HG03439 (cell line): ENCODE results near the gene HS6ST1.

ENCODE experiments used
- ATAC-seq: cut with Tn5 transposase; IDR thresholded peaks from one replicate; pipeline ENCODE4 v1.9.1; 2021; ENCODE audit warnings: mild to moderate bottlenecking, moderate library complexity; ENCODE audit not compliant: unreplicated experiment

HS6ST1 gene

DNA sequence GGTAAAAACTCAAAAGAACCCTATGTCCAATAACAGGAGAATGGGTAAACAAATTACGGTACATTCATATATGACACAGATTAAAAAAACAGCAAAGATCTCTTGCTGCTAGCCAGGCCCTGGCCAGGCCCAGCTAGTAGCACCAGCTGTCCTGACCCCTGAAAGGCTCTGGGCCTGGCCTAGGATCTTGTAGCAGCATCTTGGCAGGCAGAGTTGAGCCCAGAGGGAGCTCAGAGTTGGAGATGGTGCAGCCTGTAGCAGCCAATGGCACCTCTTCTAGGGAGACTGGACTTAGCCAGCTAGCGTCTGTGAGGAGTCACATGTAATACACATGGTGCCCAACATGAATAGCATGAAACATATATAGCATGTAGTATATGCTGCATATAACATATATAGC, 69.1 kb downstream of the HS6ST1 start:
- no peak for ATAC-seq

DNA sequence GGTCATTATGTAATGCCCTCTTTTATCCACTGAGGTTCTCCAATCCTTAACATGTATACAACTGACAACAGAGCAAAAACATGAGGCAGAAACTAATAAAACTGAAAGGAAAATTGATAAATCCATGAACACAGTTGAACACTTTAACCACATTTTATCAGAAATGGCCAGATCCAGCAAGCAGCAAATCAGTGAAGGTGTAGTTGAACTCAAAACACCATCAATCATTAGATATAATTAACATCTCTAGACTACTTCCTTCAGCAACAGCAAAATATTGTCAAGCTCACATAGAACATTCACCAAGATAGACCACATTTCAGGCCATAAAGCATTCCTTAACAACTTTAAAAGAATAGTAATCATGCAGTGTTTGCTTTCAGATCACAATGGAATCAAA, 72.9 kb downstream of the HS6ST1 start:
- ATAC-seq = no peak

- ATAC-seq = no peak
Measured at GRCh38 chr2:128241896-128242295, 76.8 kb downstream of the HS6ST1 start.

GRCh38 chr2:128237911-128238697, 80.6 kb downstream of the HS6ST1 start:
- ATAC-seq = no peak

DNA sequence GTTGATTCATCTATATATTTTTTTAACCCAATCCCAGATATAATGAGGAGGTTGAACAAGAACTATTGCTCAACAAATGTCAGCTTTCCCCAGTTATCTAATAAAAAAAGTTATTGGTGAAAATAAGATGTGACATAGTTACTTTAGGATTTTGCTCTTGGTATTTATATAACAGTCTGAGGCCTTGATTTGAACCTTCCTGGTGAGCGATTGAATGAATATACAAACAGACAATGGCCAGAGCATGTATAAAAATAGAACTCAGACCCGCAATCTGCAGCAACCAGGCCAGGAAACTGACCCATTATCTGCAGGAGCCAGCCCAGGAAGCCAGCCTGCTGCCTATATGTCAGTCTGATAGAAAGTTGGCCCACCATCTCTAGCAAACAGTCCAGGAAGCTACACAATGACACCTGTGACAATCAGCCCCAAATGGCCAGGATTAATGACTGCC, 81.6 kb downstream of the HS6ST1 start:
- ATAC-seq = no peak

DNA sequence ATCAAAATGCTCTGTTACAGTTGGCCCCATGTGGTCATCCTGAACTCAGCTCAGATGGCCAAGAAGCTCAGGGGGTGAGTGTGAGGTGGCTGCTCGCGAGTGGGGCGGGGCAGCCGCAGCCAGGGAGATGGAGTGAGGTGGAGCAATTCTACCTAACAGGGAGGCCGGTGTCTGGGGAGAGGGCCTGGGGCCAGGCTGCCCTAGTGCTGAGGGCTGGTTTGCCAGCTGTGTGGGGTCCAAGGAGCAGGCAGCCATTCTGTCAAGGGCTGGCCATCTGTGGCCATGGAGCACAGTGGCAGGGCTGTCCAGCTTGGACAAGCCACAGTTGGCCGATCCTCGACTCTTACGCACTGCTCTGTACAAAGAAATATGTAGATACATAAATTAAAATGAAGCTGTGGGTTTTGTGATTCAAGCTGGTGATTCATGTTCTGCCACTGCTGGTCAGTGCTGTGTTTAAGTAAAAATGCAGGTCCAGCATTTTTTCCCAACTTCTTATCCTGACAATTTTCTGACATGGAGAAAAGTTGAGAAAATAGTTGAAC, 82.1 kb downstream of the HS6ST1 start:
- no peak for ATAC-seq

- ATAC-seq = no peak
Measured at GRCh38 chr2:128235581-128235980, 83.1 kb downstream of the HS6ST1 start.

- ATAC-seq = no peak
Measured at GRCh38 chr2:128234613-128235012, 84.1 kb downstream of the HS6ST1 start.

- peak; percentile 9 for ATAC-seq
Measured at GRCh38 chr2:128233790-128234395, 84.8 kb downstream of the HS6ST1 start.

DNA sequence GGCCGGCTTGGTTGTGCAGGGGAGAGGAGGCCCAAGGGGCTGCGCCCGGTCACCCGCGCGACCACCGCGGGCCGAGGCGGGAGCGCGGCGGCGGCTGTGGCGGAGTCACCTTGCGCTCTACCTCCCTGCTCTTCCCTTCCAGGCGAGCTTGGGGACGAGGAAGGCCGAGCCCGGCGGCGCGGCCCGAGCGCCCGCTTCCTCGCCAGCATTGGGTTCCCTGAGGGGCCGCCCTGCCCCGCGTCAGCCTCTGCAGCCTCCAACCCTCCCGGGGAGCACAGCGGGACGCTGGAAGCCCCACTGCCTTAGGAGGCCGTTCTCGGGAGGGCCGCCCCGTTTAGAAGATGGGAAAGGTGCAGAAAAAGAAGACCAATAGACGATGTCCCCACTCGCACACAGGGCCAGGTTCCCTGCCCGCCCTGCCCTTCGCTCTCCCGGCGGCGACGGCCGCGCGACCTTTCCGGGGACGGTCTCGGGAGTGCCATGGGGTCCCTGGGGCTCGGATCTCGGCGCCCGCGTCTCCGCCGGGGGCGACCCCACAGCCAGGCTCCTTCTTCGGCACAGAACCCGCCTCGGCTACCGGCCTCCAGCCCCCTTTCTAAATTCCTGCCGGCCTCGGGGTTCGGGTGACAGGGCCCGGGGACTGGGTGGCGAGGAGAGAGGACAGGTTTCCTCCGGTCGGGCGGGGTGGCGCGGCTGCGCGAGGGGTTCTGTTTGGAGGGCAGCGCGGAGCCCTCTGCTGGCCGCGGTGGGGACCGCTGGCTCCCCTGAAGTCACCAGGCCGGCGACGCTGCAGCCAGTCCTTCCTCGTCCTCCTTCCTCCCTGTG, 85.5 kb downstream of the HS6ST1 start:
- ATAC-seq = peak; percentile 97

- no peak for ATAC-seq
Measured at GRCh38 chr2:128228894-128229293, 89.8 kb downstream of the HS6ST1 start.

- ATAC-seq = no peak
Measured at GRCh38 chr2:128227862-128228261, 90.8 kb downstream of the HS6ST1 start.

DNA sequence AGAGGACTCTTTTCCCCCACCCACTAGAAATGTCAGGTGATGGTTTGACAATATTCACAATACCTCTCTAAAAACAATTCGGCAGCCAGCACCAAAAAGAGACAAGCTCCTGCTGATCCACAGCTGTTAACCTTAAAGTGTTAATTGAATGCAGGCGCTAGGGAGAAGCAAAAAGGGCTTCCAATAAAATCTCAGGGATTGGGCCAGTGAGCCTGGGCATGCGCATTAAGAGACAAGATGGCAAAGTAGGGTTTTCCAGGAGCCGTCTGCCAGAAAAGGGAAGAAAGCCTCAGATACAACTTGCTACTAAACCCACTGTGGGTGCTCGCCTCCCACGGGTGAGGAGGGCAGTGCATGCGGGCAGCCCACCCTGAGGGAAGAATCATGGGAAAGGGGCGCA, 98.8 kb downstream of the HS6ST1 start:
- no peak for ATAC-seq

DNA sequence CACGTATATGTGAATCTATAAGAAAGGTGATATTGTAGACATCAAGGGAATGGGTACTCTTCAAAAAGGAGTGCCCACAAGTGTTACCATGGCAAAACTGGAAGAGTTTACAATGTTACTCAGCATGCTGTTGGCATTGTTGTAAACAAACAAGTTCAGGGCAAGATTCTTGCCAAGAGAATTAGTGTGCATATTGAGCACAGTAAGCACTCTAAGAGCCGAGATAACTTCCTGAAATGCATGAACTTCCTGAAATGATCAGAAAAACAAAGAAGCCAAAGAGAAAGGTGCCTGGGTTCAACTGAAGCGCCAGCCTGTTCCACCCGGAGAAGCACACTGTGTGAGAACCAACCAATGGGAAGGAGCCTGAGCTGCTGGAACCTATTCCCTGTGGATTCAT, 101.0 kb downstream of the HS6ST1 start:
- ATAC-seq = no peak

GRCh38 chr2:128215897-128216642, 102.6 kb downstream of the HS6ST1 start:
- ATAC-seq = no peak
